Measurements from ENCODE around the gene KANSL1.
"Not testable (repeated sequence)": the region's sequence is repeated elsewhere in the genome, so short reads cannot be mapped to it uniquely, and the experiment has no call there.

KANSL1 gene

GRCh38 chr17:46136820-46137219, 56.4 kb downstream of the KANSL1 start:
- no peak for DNase-seq

GRCh38 chr17:46135879-46136563, 57.2 kb downstream of the KANSL1 start:
- no peak for DNase-seq

- no peak for DNase-seq
Observed at GRCh38 chr17:46135126-46135812, 58.0 kb downstream of the KANSL1 start.

- DNase-seq = no peak
Observed at GRCh38 chr17:46129302-46129701, 63.9 kb downstream of the KANSL1 start.

GRCh38 chr17:46128453-46128852, 64.8 kb downstream of the KANSL1 start:
- no peak for DNase-seq

GRCh38 chr17:46127524-46127923, 65.7 kb downstream of the KANSL1 start:
- DNase-seq = no peak

GRCh38 chr17:46126840-46127239, 66.4 kb downstream of the KANSL1 start:
- no peak for DNase-seq

- DNase-seq = no peak
Observed at GRCh38 chr17:46125831-46126230, 67.4 kb downstream of the KANSL1 start.

- no peak for DNase-seq
Observed at GRCh38 chr17:46124695-46125592, 68.3 kb downstream of the KANSL1 start.

- no peak for DNase-seq
Observed at GRCh38 chr17:46123607-46124006, 69.6 kb downstream of the KANSL1 start.

- no peak for DNase-seq
Observed at GRCh38 chr17:46122486-46122871, 70.8 kb downstream of the KANSL1 start.

GRCh38 chr17:46121841-46122485, 71.3 kb downstream of the KANSL1 start:
- no peak for DNase-seq

- DNase-seq = no peak
Observed at GRCh38 chr17:46121165-46121764, 72.0 kb downstream of the KANSL1 start.

- no peak for DNase-seq
Observed at GRCh38 chr17:46120537-46120936, 72.7 kb downstream of the KANSL1 start.

- DNase-seq = no peak
Observed at GRCh38 chr17:46120078-46120477, 73.2 kb downstream of the KANSL1 start.

- no peak for DNase-seq
Observed at GRCh38 chr17:46118964-46119363, 74.3 kb downstream of the KANSL1 start.

GRCh38 chr17:46117850-46118696, 75.2 kb downstream of the KANSL1 start:
- DNase-seq = no peak

GRCh38 chr17:46117117-46117516, 76.1 kb downstream of the KANSL1 start:
- no peak for DNase-seq

- DNase-seq = no peak
Observed at GRCh38 chr17:46115699-46116098, 77.5 kb downstream of the KANSL1 start.

GRCh38 chr17:46111236-46111635, 82.0 kb downstream of the KANSL1 start:
- DNase-seq = not testable (repeated sequence)

GRCh38 chr17:46110219-46110618, 83.0 kb downstream of the KANSL1 start:
- no peak for DNase-seq

Data from activated CD8-positive, alpha-beta memory T cell treated with anti-CD3 and anti-CD28 coated beads, Interleukin-2, amount 50 U/mL, for 4 hours (primary cell).